ENCODE results near the gene C2CD2L. TPM values are rescaled to one million over a fixed set of nuclear protein-coding genes. Genes with fewer than 3 reads are reported as not detected.

C2CD2L gene
- total RNA-seq, 4 donors from 2014 or later = 5.1 to 12.8 (median 8.0) TPM

GRCh38 chr11:119093942-119094815, 13.0 kb upstream of the C2CD2L start:
- WGBS, 2 donors = 1 to 4% methylated on average over 5 to 8 of the region's 81 CpGs
- H3K27me3 ChIP-seq = no peaks in the 10 kb centered on the region
- peak overlapping the region; percentile 73 to 93 (median 86) for H3K4me3 ChIP-seq
- no peak for TF ChIP-seq POLR2A (IDR thresholded peaks at IDR 0.05)
- no peak for TF ChIP-seq CTCF (IDR thresholded peaks at IDR 0.05)
- peak overlapping the region; percentile 90 to 97 (median 96) for H3K27ac ChIP-seq
- intact Hi-C loops (cut with DNase I) = loop anchor here (10.0 kb wide), 1 partner anchor 101 kb away; no protein-coding TSS in a partner anchor
- no peaks in the 10 kb centered on the region for H3K9me3 ChIP-seq
- peaks cover 6 to 45% (median 16%) of the 10 kb centered on the region in 3 donors for H3K36me3 ChIP-seq
- peaks cover 14 to 36% (median 21%) of the 10 kb centered on the region in 3 donors for H3K4me1 ChIP-seq
- no peak for DNase-seq

GRCh38 chr11:119094816-119095065, 12.4 kb upstream of the C2CD2L start:
- intact Hi-C loops (cut with DNase I) = loop anchor here (10.0 kb wide), 1 partner anchor 100 kb away; no protein-coding TSS in a partner anchor
- H3K4me1 ChIP-seq = peaks cover 14 to 40% (median 21%) of the 10 kb centered on the region in 3 donors
- H3K9me3 ChIP-seq = no peaks in the 10 kb centered on the region
- peak overlapping the region; percentile 90 to 97 (median 96) for H3K27ac ChIP-seq
- peaks cover 6 to 45% (median 16%) of the 10 kb centered on the region in 3 donors for H3K36me3 ChIP-seq
- H3K4me3 ChIP-seq = peak overlapping the region; percentile 73 to 93 (median 86)
- WGBS, 2 donors = 0% methylated on average over 6 of the region's 19 CpGs; no CpG with 5 or more reads in 1 of the 2 donors
- peak; percentile 28 to 69 (median 56) for TF ChIP-seq CTCF (IDR thresholded peaks at IDR 0.05)
- no peak for TF ChIP-seq POLR2A (IDR thresholded peaks at IDR 0.05)
- no peaks in the 10 kb centered on the region for H3K27me3 ChIP-seq
- DNase-seq = no peak

GRCh38 chr11:119095066-119095880, 11.9 kb upstream of the C2CD2L start:
- peaks cover 15 to 46% (median 24%) of the 10 kb centered on the region in 3 donors for H3K4me1 ChIP-seq
- peak overlapping the region; percentile 90 to 97 (median 96) for H3K27ac ChIP-seq
- intact Hi-C loops (cut with DNase I) = loop anchor here (10.0 kb wide), 1 partner anchor 100 kb away; no protein-coding TSS in a partner anchor
- no peaks in the 10 kb centered on the region for H3K27me3 ChIP-seq
- DNase-seq = peak; percentile 97
- TF ChIP-seq CTCF (IDR thresholded peaks at IDR 0.05) (peak in 2 of 6 experiments; percentile 3 to 24), POLR2A (IDR thresholded peaks at IDR 0.05) (peak in 2 of 4 donors; percentile 98 to 99)
- H3K9me3 ChIP-seq = no peaks in the 10 kb centered on the region
- peak overlapping the region; percentile 73 to 93 (median 86) for H3K4me3 ChIP-seq
- WGBS, 2 donors = 0% methylated on average over 10 of the region's 79 CpGs
- H3K36me3 ChIP-seq = peaks cover 6 to 45% (median 16%) of the 10 kb centered on the region in 3 donors

GRCh38 chr11:119099711-119100110, 7.4 kb upstream of the C2CD2L start:
- no peaks in the 10 kb centered on the region for H3K27me3 ChIP-seq
- no peaks in the 10 kb centered on the region for H3K9me3 ChIP-seq
- H3K4me1 ChIP-seq = peaks cover 9 to 43% (median 25%) of the 10 kb centered on the region in 3 donors
- H3K36me3 ChIP-seq = peaks cover 6 to 29% (median 16%) of the 10 kb centered on the region in 3 donors
- 58 to 70% methylated on average over 6 of the region's 6 CpGs for WGBS, 2 donors
- TF ChIP-seq CTCF (IDR thresholded peaks at IDR 0.05) = no peak
- no peak for TF ChIP-seq POLR2A (IDR thresholded peaks at IDR 0.05)
- H3K4me3 ChIP-seq = no peak overlapping the region
- no peak for DNase-seq
- H3K27ac ChIP-seq = no peak overlapping the region
- intact Hi-C loops (cut with DNase I) = loop anchor here (10.0 kb wide), 1 partner anchor 95 kb away; no protein-coding TSS in a partner anchor
